ENCODE data around the gene RIMBP2.
A peak's percentile ranks its signal among the peaks of the same experiment; 100 is the strongest.

The RIMBP2 gene

GRCh38 chr12:130639476-130640424 lies 76.3 kb downstream of the RIMBP2 start:
- DNase-seq (ENCODE audit: low spot score), result peak; percentile 52
- FAIRE-seq, result peak; percentile 32

GRCh38 chr12:130636370-130636769 lies 79.7 kb downstream of the RIMBP2 start:
- FAIRE-seq (no peak), DNase-seq (ENCODE audit: low spot score) (no peak)

GRCh38 chr12:130634866-130635265 lies 81.2 kb downstream of the RIMBP2 start:
- DNase-seq (ENCODE audit: low spot score) (no peak), FAIRE-seq (no peak)

- FAIRE-seq (no peak), DNase-seq (ENCODE audit: low spot score) (peak; percentile 53)
These were observed 82.3 kb downstream of the RIMBP2 start for GRCh38 chr12:130633771-130634170.

GRCh38 chr12:130632642-130633041 lies 83.5 kb downstream of the RIMBP2 start:
- no peak for FAIRE-seq
- DNase-seq (ENCODE audit: low spot score), result no peak

GRCh38 chr12:130628304-130628703 lies 87.8 kb downstream of the RIMBP2 start:
- no peak for DNase-seq (ENCODE audit: low spot score)
- FAIRE-seq, result no peak

- FAIRE-seq, result no peak
- DNase-seq (ENCODE audit: low spot score), result no peak
These were observed 88.9 kb downstream of the RIMBP2 start for GRCh38 chr12:130627175-130627574.

- DNase-seq (ENCODE audit: low spot score), result no peak
- peak; percentile 72 for FAIRE-seq
These were observed 89.5 kb downstream of the RIMBP2 start for GRCh38 chr12:130626601-130627000.

- no peak for FAIRE-seq
- no peak for DNase-seq (ENCODE audit: low spot score)
These were observed 90.9 kb downstream of the RIMBP2 start for GRCh38 chr12:130625201-130625600.

GRCh38 chr12:130622803-130623202 lies 93.3 kb downstream of the RIMBP2 start:
- no peak for DNase-seq (ENCODE audit: low spot score)
- no peak for FAIRE-seq

- no peak for DNase-seq (ENCODE audit: low spot score)
- no peak for FAIRE-seq
These were observed 94.3 kb downstream of the RIMBP2 start for GRCh38 chr12:130621696-130622298.

GRCh38 chr12:130620756-130621155 lies 95.3 kb downstream of the RIMBP2 start:
- FAIRE-seq, result no peak
- DNase-seq (ENCODE audit: low spot score), result no peak

GRCh38 chr12:130620281-130620680 lies 95.8 kb downstream of the RIMBP2 start:
- no peak for FAIRE-seq
- DNase-seq (ENCODE audit: low spot score), result no peak

GRCh38 chr12:130619385-130620001 lies 96.6 kb downstream of the RIMBP2 start:
- DNase-seq (ENCODE audit: low spot score), result no peak
- FAIRE-seq, result no peak

GRCh38 chr12:130617219-130617618 lies 98.9 kb downstream of the RIMBP2 start:
- DNase-seq (ENCODE audit: low spot score), result no peak
- FAIRE-seq, result no peak

GRCh38 chr12:130615861-130616345 lies 100.2 kb downstream of the RIMBP2 start:
- DNase-seq (ENCODE audit: low spot score) (no peak), FAIRE-seq (no peak)

GRCh38 chr12:130614530-130614905 lies 101.6 kb downstream of the RIMBP2 start:
- no peak for FAIRE-seq
- no peak for DNase-seq (ENCODE audit: low spot score)

- no peak for FAIRE-seq
These were observed 102.1 kb downstream of the RIMBP2 start for GRCh38 chr12:130613831-130614529.

GRCh38 chr12:130613131-130613530 lies 103.0 kb downstream of the RIMBP2 start:
- no peak for FAIRE-seq
- DNase-seq (ENCODE audit: low spot score), result no peak

More at GRCh38 chr12:130613831-130614529, 102.1 kb downstream of the RIMBP2 start:
- no peak for DNase-seq (ENCODE audit: low spot score)

GRCh38 chr12:130611026-130611905 lies 104.8 kb downstream of the RIMBP2 start:
- FAIRE-seq, result no peak
- DNase-seq (ENCODE audit: low spot score), result no peak

Measured in urothelium cell line (cell line).